GM18498 (cell line): Measurements from ENCODE around the gene SLC39A9.
A peak's percentile ranks its signal among the peaks of the same experiment; 100 is the strongest.
"Not testable (repeated sequence)": the region's sequence is repeated elsewhere in the genome, so short reads cannot be mapped to it uniquely, and the experiment has no call there.

Experiments
- ATAC-seq: cut with Tn5 transposase; IDR thresholded peaks from one replicate; pipeline ENCODE4 v1.9.1; 2021; ENCODE audit warnings: mild to moderate bottlenecking, moderate library complexity; ENCODE audit not compliant: unreplicated experiment

The SLC39A9 gene

DNA sequence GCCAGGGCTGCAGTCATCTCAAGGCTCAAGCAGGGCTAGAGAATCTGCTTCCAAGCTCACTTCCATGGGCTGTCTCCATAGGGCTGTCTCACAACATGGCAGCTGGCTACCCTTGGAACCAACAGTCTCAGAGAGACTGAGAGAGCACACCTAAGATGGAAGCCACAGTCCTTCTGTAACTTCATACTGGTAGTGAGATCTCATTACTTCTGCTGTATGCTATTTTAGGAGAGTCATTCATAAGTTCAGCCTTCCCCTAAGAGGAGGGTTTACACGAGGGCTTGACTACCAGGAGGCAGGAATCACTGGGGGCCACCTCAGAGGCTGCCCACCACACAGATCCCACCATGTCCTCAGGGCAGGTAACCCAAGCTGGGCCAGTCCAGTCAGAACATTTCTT lies 30.1 kb upstream of the SLC39A9 start:
- ATAC-seq: no peak

DNA sequence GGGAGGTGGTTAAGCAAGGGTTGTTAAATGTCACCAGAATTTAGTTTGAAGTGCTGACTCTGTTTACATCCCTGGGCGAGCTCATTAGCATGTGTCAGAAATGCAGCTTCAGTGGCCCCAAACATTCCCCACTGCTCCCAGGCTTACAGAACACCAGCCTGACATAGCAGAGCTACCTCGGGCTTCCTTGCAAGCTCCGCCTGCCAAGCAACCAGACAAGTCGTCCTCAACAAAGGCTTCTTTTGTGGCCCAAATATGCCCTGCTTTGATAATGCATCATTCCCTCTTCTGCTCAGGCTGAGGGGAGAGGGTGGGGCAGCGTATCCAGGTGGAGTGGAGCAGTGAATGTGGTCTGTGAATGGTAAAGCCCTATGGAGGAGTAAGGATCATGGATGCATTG lies 28.4 kb upstream of the SLC39A9 start:
- no peak for ATAC-seq

DNA sequence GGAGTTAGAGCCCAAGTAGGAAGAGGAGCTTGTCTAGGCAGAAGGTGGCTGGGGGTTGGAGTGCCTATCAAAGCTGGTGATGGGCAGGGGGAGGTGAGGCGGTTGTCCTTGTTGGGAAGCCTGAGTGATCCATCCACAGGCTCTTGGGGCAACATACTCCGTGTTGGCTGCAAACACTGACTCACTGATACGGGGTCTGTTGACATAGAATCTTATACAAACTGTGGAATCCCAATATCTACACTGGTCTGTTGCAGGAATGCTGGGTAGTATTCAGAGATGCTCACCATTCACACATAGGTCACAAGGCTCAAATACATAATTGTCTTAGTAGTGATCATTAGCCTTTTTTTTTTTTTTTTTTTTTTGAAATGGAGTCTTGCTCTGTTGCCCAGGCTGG lies 26.3 kb upstream of the SLC39A9 start:
- no peak for ATAC-seq

DNA sequence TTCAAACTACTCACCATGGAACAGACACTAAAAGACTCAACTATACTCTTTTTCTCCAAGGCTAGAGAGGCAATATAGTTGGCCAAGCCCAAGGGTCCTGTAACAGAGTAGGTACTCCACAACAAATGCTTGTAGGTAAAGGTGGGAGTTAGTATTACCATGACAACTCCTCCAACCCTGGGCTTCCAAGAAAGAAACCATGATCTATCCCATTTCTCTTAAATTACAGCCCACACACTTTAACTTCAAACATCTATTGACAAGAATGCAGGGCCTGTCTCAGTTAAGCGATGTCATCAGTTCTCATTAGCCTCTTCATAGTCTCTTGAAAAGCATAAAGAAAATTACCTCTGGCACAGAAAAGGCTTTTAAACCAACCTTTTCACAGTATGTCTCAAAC lies 25.4 kb upstream of the SLC39A9 start:
- ATAC-seq: no peak

DNA sequence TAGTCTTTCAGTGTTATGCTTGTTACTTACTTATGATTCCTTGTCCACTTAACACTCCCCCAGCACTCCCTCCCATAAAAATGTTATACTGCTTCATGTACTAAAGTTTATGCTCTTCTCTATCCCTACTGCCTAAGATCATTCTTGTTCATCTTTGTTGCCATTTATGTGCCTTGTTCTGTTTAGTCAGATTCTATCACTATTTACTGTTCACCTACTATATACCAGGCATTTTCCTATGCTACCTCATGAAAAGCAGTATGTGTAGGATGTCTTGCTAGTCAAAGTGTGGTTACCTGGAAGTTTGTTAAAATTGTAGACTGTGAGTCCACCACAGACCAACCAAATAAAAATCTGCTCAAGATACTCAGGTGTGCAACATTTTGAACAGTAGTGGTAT lies 24.3 kb upstream of the SLC39A9 start:
- ATAC-seq: no peak

DNA sequence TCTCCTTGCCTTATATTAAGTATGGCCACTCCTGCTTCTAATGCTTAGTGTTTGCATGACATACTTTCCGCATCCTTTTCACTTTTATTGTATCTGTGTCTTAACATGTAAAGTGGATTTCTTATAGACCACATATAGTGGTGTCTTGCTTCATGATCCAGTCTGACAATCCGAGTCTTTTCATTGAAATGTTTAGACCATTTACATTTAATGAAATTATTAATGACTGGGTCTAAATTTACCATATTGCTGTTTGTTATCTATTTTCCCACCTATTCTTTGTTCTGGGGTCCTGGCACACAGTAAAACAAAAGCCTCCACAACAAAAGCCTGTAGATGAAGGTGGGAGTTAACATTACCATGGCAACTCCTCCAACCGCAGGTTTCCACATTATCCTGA lies 23.3 kb upstream of the SLC39A9 start:
- ATAC-seq: no peak

DNA sequence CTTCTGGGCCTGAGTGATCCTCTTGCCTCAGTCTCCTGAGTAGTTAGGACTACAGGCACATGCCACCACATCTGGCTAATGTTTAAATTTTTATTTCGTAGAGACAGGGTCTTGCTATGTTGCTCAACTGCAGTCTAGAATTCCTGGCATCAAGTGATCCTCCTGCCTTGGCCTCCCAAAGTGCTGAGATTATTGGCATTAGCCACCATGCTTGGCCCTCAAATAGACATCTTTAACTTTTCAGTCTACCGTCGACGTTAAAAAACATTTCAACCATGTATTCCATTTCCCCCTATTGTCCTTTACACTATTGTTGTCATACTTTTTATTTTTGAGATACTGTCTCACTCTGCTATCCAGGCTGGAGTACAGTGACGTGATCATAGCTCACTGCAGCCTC lies 22.8 kb upstream of the SLC39A9 start:
- no peak for ATAC-seq

DNA sequence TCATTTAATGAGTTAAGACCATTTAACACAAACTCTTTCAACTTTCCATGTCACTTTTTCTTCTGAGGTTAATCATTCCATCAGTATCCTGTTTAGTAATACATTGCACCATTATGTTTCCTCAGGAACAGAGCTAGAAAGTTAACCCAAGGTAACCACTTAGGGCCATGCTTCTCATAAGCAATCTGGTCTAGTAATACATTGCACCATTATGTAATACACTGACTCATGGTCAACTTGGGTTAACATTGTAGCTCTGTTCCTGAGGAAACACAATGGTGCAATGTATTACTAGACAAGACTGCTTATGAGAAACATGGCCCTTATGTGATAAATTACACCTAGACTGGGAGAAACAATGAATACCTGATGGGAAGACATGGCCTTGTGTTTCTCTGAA lies 22.1 kb upstream of the SLC39A9 start:
- ATAC-seq: no peak

DNA sequence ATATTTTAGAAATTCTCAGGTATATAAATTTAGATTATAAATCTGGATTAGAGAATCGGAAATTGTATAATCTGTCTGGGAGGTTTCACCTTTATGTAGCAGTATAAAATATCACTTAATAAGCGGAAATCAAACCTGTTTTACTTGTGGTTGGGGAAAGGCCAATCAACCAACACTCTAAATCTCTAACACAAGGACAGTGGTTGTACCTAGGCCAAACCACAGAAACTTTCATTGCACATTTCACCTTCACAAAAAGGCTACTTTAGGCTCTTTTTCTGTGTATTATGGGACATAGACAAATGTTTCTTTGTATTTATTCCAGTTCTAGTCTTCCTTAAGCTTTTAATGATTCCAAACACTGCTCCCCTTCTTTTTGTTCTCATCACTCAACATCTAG lies 20.2 kb upstream of the SLC39A9 start:
- no peak for ATAC-seq

DNA sequence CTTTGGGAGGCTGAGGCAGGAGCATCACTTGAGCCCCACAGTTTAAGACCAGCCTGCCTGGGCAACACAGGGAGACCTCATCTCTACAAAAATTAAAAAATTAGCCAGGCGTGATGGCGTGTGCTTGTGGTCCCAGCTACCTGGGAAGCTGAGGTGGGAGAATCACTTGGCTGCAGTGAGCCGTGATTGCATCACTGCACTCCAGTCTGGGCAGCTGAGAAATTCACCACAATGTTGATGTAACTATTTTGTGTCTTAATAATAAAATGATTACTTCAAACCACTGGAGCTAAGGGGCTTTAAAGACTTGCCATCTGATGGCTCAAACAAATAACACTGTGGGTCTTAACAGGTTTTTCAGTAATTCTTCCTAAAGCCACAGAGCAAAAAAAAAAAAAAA lies 11.2 kb upstream of the SLC39A9 start:
- ATAC-seq: no peak

DNA sequence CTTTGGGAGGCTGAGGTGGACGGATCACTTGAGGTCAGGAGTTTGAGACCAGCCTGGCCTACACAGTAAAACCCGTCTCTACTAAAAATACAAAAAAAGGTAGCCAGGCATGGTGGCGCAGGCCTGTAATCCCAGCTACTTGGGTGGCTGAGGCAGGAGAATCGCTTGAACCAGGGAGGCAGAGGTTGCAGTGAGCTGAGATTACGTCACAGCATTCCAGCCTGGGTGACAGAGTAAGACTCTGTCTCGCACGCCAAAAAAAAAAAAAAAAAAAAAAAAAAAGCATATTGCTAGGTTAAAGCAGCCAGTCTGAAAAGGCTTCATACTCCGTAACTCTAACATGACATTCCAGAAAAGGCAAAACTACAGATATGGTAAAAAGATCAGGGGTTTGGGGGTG lies 7.1 kb upstream of the SLC39A9 start:
- not testable (repeated sequence) for ATAC-seq

DNA sequence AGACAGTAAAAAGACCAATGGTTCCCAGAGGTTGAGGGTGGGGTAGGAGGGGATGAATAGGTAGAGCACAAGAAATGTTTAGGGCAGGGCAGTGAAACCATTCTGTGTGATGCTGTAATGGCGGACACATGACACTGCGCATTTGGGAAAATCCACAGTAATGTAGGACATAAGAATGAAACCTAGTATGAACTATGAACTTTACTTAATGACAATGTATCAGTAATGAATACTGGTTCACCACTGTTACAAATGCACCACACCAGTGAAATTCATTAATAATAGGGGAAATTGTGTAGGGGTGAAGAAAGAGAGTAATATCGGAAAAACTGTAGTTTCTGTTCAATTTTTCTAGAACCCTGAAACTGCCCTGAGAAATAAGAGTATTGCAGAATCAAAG lies 6.0 kb upstream of the SLC39A9 start:
- no peak for ATAC-seq

DNA sequence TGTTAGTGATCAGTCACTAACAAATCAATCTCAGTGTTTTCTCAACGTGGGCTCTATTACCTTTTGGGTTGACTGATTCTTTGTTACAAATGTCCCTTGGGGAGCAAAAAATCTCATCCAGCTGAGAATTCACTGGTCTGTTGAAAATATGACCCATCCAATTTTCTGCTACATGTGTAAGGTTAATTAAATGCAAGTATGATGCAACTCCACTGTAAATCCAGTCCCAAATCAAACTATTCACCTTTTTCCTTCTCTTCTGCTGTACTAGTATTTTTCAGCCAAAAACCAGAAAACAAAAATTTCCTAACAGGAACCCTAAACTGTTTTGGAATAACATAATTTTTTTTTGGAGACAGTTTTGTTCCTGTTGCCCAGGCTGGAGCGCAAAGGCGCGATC lies 2.6 kb upstream of the SLC39A9 start:
- no peak for ATAC-seq

DNA sequence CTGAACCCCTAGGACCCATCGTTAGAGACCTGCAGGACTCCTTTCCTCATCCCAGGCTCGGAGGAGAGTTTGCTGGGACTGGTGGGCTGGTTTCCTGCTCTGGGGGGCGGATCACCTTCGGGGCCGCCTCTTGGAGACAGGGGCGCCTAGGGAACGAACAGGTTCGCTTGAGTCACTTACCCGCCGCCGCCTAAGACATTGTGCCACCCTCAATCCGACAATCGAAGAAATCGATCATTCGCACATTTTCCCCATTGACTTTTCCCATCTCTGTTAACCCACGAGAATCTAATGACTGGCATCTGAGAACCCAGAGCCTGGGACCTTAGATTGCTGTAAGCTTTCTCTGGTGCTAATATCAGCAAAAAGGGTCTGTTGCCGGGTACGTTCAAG lies 322 bp downstream of the SLC39A9 start:
- peak; percentile 22 for ATAC-seq

DNA sequence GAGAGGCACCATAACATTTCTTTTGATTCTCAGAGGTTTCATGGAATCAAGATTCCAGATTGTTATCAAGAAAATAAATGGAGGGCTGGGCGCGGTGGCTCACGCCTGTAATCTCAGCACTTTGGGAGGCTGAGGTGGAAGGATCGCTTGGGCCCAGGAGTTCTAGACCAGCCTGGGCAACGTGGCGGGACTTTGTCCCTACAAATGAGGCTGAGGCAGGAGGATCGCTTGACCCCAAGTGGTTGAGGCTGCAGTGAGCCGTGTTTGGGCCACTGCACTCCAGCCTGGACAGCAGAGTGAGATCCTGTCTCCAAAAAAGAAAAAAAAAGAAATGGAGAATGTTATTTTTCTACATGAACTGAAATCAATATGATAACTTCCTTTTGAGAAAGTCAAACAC lies 1.3 kb downstream of the SLC39A9 start:
- no peak for ATAC-seq

DNA sequence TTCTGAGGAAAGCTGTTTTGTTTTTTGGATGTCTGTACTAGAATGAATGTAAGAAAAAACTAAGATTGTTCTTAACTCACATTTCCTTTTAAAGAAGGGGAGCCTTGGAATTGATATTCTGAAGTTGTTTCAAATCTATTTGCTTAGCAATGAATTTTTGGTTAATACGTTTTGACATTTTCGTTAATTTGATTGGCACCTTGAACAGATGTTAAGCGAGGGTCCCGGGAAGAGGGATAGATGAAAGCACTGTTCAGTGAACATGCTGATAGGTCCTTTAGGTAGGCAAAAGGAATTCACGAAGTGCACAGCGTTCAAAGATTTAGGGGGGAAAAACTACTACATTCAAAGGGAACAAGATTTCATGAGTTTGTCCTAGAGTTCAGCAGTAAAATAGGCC lies 1.7 kb downstream of the SLC39A9 start:
- no peak for ATAC-seq

DNA sequence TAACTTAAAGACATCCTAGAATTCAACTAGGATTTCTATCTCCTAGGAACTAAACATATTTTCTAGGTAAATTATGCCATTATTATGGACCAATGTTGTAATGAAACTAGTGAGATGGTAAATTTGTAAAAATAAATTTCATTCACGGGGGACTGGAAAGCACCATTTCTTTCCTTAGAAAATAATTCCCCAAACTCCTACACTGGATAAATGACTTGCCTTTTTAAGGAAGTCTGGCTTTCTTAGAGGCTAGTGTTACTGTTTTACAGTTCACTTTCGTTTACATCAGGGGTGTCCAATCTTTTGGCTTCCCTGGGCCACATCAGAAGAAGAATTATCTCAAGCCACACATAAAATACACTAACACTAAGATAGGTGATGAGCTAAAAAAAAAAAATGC lies 3.3 kb downstream of the SLC39A9 start:
- no peak for ATAC-seq

DNA sequence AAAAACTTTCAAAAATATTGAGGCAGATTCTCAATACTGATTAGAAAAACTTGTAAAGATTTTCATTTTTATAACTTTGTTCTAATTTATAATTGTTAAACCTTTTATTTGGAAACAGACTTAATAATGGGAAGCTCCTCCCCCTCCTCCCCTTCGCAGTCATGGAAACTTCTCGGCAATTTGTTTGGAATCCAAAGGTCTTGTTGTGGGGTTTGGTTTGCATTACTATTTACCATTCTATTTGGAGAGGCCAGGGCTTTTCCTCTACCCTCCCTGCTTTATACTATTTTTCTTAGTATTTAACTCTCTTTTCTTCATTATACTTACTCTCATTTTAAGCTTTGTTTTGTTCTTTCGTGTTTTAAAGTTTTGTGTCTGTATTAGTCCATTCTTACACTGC lies 6.0 kb downstream of the SLC39A9 start:
- no peak for ATAC-seq

DNA sequence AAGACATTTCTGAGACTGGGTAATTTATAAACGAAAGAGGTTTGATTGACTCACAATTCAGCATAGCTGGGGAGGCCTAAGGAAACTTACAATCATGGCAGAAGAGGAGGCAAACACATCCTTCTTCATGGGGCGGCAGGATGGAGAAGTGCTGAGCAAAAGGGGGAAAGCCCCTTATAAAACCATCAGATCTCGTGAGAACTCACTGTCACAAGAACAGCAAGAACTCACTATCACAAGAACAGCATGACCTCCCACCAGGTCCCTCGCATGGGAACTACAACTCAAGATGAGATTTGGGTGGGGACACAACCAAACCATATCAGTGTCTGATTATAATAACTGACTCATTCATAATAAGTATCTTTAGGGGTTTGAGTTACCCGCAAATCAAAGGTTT lies 6.4 kb downstream of the SLC39A9 start:
- ATAC-seq: no peak

DNA sequence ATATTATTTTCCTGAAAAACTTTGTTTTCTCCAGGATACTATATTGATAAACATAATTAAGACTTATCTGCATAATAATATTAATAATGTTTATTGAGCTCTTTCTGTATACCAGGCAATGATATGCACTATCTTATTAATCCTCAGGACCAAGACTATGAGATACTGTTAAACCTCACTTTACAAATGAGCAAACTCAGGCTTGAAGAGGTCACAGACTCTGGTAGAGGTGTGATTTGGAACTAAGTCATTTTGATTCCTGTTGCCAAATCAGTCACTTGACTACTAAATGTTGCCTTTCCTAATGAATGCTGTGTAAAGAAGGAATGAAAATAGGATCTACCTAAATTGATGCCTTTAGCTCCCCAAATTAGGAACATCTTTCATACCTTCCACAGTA lies 7.3 kb downstream of the SLC39A9 start:
- no peak for ATAC-seq

DNA sequence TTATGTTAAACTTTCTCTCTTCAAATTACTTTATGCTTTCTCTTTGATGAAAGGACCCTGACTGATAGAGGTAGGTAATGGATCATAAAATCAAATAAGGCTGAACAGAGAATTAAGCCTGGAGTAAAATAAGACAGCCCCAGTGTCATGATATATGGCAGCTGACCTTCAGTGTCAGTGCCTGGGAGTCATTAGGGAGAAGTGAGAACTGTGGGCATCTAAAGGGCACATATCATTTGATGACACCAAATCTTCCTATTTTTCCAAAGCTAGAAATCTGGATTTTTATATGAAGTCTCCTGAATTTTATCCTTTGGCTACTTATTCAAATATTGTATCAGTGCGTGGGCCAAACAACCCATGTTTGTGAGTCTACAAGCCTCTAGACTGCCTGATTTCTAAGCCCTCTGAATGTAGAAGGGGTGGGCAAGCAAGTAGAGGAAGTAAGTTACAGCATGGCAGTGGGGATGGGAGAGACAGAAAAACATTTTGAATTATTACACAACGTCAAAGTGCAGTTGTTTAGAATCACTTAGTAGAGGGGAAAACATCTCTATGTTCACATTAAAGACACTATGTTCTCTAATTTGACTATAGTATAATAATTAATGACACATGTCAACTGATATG lies 10.0 kb downstream of the SLC39A9 start:
- no peak for ATAC-seq

DNA sequence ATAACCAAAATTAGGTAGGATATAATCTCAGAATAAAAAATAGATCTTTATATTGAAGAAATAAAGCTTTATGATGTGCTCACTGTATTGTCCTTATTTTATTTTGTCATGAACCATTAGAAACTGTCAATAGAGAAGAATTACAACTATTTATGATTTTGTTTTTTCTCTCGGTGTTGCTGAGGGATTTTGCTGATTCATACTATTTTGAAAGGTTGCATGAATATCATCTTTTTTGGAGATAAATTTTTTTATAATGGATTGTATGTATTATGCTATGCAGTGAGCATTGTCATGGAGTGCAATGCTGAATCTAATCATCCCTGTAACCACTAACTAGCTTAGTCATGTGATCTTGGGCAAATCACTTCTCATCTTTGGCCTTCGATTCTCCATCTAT lies 15.0 kb downstream of the SLC39A9 start:
- ATAC-seq: no peak

DNA sequence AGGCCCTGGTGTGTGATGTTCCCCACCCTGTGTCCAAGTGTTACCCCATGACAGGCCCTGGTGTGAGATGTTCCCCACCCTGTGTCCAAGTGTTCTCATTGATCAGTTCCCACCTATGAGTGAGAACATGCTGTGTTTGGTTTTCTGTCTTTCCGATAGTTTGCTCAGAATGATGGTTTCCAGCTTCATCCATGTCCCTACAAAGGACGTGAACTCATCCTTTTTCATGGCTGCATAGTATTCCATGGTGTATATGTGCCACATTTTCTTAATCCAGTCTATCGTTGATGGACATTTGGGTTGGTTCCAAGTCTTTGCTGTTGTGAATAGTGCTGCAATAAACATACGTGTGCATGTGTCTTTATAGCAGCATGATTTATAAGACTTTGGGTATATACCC lies 17.6 kb downstream of the SLC39A9 start:
- not testable (repeated sequence) for ATAC-seq

DNA sequence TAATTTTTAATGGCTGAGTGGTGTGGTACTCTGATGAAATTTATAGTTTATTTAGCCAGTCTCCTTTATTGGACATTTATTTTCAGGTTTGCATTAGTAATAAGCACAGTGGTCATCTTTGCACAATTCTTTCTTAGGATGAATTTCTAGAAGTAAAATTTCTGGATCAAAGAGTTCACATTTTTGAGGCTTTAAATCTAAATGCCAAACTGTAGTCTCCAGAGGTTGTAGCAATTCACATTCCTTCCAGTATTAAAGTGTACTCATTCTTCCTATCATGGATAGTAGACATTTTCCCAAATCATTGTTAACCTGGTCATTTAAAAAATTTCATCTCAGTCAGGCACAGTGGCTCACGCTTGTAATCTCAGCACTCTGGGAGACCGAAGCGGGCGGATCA lies 24.8 kb downstream of the SLC39A9 start:
- ATAC-seq: no peak
